ENCODE data around the gene ABHD16B.
"Not testable (repeated sequence)": the region's sequence is repeated elsewhere in the genome, so short reads cannot be mapped to it uniquely, and the experiment has no call there.

ABHD16B gene

DNA sequence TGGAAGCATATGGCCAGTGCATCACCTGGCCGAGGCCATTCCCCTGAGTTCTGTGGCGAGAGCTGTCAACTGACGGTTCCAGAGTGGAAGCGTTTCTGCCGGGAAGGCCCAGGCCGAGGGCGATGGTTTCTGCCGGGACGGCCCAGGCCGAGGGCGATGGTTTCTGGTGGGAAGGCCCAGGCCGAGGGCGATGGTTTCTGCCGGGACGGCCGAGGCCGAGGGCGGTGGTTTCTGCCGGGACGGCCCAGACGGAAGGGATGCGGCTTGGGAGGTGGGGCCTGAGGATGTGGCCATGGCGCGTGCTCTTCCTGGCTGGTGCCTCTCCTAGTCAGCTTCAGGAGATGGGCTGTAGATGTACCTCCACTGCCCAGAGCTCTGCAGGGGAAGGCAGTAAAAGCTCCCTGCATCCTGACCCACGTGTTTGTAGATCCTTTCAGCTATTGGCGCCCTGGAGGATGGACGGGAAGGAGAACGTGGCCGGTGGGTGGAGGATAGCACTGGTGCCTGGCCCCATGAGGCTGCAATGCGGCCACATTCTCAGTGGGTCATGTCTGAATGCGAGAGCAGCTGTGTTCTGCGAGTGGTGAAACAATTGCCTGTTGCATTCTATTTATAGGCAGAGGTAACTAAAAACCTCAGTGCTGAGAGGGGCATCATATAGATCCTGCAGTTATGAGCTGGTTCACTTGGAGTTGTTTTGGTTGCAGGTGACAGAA lies 16.6 kb downstream of the ABHD16B start:
- no peak for DNase-seq

DNA sequence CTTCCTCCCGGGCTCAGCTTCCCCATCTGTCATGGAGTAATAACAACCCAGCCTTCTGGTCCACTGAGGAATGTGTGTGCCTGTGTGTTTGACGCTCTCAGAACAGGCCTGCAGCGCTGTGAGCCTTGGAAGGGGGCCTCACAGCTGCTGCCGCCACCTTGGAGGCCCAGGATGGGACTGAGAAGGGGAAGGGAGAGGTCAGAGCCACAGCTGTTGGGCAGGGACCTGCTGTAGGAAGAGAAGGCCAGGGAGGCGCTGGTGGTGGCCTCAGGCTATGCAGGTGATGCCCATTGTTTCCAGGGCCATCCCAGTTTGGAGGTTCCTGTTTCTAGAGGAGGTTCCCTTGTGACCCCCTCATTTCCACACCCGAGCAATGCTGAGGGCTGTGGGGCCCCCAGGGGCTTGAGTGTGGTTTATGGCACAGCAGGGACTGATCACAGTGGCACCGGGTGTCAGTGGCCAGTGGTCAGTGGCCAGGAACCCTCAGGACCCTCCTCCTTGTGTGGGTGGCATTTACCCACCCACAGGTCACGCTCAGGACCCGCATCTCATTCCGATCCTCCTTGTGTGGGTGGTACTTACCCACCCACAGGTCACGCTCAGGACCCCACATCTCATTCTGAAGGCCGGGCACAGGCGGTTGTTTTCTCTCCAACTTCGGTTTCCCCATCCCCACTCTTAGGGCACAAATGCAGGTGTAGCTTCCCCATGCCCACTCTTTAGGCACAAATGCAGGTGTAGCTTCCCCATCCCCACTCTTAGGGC lies 17.8 kb downstream of the ABHD16B start:
- DNase-seq: no peak

DNA sequence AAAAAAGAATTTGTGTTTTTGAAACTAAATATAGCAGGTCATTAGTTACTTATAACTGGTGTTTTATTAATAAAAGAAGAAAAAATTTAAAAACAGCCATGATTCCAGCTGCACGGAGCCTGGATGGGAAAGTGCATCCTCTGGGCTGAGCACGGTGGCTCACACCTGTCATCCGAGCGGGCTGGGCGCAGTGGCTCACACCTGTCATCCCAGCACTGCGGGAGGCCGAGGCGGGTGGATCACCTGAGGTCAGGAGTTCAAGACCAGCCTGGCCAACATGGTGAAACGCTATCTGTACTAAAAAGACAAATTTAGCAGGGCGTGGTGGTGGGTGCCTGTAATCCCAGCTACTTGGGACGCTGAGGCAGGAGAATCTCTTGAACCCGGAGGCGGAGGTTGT lies 19.6 kb downstream of the ABHD16B start:
- DNase-seq: not testable (repeated sequence)

DNA sequence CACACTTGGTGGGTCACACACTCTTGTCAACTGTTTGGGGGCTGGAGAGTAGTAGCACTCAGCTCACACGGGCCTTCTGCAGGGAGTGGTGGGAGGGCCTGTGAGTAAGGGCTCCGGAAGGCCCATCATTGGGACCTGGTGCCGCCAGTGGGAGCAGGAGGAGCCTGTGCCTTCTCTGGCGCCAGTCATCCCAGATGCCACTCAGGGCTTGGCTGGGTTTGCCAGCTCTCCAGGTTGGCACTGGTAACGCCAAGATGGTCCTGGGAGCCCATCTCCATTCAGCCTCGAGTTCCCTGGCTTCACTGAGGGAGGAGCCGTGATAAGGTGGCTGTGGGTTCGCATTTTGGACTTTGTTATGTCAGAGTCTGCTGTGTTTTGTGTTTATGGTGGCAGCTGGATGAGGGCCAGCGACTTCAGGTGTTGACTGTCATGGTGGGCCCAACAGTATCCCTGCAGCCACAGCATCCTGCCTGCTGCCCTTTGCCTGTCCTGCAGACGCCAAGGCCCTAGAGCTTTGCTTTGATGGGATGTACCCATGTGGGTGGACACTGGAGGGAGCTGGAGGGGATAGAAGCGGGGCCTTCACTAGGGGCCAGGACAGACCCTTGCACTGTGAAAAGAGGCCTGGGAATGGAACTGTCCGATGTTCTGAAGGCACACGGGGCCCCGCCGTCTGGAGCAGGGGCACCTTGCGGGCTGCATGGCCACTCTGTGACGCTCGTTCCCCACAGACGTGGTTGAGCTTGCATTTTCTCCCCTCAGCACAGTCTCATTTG lies 20.3 kb downstream of the ABHD16B start:
- DNase-seq: no peak

DNA sequence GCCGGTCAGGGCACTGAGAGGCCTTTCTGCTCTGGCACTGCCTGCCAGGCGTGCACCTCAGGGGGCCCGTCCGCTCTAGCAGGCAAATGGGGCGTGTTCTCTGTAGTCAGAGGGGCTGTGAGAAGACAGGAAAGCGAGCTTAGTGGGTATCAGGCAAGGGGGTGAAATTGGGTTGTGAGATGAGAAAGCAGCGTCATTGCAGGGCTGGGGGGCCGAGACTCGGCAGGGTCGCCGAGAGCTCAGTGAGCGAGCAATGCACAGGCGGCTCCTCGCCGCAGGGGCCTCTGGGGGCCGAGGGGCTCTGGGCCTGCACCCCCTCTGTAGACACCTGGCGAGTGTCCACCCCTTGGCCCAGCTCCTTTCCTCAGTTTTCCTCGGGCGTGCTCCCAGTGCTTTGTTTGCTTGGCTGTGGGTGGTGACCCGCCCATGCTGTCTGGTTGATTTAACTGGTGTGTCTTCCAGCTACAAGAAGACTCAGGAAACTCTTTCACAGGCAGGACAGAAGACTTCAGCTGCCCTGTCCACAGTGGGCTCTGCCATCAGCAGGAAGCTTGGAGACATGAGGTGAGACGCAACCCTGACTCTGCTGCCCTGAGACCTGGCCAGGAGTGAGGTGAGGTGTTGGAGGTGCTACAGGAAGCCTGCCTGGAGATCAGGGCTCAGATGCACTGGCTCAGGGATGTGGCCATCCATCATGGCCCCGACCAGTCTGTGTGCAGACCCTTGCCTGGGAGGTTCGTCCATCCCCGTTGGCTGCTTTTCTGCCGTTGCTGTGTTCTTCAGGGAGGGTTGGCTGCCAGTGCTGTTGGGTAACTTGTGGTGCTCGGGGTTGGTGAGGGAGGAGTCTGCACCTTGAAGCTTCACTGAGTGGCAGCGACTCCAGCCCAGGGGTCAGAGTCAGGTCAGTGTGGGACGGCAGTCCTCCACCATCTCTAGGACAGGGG lies 21.2 kb downstream of the ABHD16B start:
- no peak for DNase-seq

- peak in 2 of 56 donors; percentile 28 to 40 for DNase-seq
Measured at GRCh38 chr20:63883201-63883593, 21.9 kb downstream of the ABHD16B start.

GRCh38 chr20:63884506-63885263 lies 23.4 kb downstream of the ABHD16B start:
- peak in 24 of 56 donors; percentile 3 to 56 (median 21) for DNase-seq

DNA sequence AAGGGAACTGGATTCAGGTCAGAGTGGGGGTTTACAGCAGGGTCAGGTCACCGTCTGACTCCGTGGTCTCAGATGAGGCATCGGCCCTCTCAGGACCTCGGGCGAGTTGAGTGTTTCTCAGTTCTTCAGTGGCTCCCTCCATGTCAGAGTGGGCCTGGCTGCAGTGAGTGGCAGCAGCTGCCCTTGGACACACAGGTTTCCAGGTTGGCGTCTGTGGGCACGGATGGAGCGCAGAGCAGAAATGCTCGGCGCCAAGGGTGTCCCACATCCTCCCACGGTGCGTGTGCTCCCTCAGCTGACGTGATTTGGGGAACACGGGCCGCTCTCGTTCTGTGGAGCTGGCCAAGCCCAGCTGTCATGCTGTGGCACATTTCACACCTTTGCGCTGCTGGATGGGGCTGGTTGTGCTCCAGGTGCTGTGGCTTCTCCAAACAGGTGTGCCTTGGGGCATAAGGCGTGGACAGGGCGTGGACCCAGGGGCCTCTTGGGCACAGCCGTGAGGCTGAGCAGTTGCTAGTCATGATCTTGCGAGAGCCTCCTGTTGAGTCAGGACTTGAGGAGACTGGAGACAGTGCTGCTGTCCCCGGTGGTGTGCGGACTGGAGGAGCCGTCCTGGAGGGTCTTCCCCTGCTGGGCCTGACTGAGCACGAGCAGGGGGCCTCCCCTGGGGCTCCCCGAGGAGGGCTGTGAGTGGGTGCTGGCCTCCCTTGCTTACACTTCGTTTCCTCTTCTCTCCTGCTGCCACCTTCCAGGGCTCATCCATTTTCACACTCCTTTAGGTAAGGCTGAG lies 24.2 kb downstream of the ABHD16B start:
- no peak for DNase-seq

DNA sequence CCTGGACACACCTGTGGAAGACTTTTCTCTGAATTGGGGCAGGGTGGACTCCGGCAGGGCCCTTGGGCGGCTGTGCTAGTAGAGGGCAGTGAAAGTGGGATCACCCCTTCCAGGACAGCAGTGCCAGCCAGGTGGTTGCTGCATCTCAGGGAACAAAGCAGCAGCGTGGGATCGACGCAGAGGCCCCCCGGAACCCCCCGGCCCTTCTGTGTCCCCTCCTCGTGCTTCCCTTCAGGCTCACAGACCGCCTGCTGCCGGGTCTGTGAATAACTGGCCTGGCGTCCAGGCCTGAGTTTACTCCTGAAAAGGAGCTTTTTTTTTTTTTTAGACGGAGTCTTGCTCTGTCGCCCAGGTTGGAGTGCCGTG lies 24.7 kb downstream of the ABHD16B start:
- DNase-seq: no peak

- DNase-seq: no peak
Measured at GRCh38 chr20:63886921-63887320, 25.6 kb downstream of the ABHD16B start.

DNA sequence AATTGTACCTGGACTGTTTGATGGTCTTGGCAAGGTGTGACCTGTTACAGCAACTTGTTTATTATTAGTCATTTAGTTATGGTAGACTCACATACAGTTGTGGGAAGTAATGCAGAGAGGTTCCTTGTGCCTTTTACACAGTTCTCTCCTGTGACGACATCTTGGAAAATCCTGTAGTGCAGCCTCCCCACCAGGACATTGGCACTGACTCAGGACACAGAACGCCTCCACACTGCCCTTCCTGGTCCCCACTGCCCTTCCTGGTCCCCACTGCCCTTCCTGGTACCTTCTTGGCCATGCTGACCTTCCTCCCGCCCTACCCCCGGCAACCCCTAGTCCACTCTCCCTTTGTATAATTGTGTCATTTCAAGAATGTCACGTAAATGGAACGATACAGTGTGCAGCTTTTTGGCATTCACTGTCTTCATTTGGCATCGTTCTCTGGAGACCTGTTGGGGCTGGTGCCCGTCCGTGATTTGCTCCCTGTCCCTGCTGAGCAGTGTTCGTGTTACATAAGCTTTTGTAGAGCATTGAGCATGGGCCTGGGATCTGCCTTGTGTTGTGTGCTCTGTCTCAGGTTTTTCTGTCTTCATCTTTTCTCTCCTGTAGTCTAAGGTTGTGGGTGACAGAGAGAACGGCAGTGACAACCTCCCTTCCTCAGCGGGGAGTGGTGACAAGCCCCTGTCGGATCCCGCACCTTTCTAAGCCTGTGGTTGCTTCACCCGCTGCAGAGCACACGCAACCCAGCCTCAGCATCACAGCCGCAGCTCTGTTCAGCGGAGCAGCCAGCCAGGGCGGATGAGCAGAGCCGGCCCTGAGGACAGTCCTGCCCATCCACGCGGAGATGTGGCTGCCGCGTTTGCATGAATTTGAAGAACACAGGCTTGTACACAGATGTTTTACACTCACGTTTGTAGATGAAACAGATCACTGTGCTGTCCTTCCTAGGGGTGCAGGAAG lies 28.2 kb downstream of the ABHD16B start:
- no peak for DNase-seq

DNA sequence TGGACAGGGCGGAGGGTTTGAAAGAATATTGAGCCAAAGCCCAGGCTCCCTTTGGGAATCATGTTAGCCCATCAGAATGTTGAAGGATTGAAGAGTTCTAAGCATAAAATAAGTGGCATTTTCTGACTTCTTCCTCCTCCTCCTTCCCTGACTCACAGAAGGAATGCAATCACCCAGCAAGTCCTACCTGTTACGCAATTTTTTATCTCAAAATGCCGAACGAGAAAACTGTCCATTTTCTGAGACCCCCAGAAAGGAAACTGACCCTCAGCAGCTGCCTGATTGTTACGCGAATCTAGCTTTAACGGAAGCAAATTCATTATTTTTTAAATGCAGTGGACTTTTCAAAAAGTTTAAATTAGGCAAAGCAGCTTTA lies 28.9 kb downstream of the ABHD16B start:
- DNase-seq: no peak

DNA sequence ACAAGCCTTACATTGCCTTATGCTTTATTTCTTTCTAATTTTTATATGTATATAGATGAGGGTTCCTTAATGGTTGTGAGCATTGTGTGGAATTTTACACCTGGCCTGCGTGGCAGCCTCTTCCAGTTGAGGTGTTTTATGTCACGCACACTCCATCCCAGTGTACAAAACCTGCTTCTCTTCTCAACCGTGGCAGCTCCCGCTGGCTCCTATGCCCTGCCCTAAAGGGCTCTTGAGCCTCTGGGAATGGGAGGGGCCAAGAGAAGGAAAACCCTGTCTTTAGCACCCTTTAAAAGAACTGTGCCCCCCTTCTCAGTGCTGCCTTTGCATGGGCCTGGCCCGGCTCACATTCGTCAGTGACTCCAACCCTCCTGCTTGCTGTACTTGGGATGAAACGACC lies 29.3 kb downstream of the ABHD16B start:
- no peak for DNase-seq

- no peak for DNase-seq
Measured at GRCh38 chr20:63891061-63892002, 30.0 kb downstream of the ABHD16B start.

DNA sequence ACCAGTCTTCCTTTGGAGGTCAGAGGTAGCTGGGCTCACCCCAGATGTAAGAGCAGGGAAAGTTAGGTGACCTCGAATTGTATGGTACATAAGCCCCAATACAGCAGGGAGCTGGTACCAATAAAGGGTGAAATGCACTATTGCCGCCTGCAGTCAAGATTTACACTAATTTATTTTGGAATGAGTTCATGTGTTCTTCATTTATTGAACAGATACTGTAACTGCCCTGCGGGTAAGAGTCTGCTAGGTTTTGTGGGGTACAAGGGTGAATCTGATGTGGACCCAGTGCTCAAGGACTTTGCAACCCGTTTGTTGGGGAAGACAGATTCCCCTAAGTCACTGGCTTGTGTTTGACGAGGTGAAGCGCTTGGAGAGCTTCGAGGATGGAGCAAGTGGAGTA lies 31.1 kb downstream of the ABHD16B start:
- DNase-seq: no peak

DNA sequence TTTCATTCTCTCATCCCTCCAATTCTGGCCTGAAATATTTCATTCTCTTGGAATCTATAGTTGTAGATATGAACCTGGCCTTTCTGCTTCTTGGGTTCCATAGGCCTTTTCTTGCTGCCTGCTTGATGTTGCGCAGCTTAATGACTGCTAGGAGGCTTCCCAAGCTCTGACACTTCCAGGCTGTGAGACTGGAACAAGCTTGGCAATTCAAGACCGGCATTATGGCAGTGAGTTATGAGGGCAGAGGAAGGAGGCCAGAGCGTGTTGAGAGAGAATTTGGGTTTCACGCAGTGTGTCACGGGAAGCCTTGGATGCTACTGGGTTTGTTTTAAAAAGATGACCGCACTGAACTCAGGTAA lies 32.7 kb downstream of the ABHD16B start:
- DNase-seq: peak in 1 of 56 donors; percentile 30
